Measurements from ENCODE around the gene DNMT3B. TPM values are rescaled to one million over a fixed set of nuclear protein-coding genes. Genes with fewer than 3 reads are reported as not detected.
"Not testable (repeated sequence)": the region's sequence is repeated elsewhere in the genome, so short reads cannot be mapped to it uniquely, and the experiment has no call there.

The DNMT3B gene
- total RNA-seq, 1 experiment from 2014 or later = 0.63 TPM

DNA sequence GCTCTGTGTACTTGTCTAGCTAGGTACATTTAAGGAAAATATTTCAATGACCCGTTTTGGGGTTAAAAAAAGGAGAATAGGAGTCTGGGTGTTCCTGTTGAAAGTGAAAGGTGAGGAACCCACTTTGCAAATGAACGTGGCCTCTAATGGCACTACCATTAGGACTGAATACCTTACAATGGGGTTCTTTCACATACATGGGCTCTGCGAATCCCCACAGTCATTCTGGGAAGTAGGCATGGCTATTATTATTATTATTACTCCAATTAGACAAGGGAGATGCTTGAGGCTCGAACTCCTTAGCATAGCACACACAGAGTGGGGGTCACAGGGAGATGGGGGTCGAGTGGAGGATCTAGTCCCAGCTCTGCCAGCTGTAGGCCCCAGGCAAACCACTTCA is 6.0 kb upstream of the DNMT3B start:
- no peak overlapping the region for H2AFZ ChIP-seq (ENCODE audit: low read length)
- no peak overlapping the region for H3K27ac ChIP-seq (ENCODE audit: low read length)
- H3K9ac ChIP-seq (ENCODE audit: low read length) = no peak overlapping the region
- no peaks in the 10 kb centered on the region for H3K4me1 ChIP-seq (ENCODE audit: low read length)
- H3K79me2 ChIP-seq (ENCODE audit: low read length) = no peaks in the 10 kb centered on the region
- no peaks in the 10 kb centered on the region for H3K27me3 ChIP-seq (ENCODE audit: low read length)
- H3K9me2 ChIP-seq (replicated peaks; ENCODE audit: insufficient read depth, low read length) = no peaks in the 10 kb centered on the region
- DNase-seq = no peak
- no peaks in the 10 kb centered on the region for H4K20me1 ChIP-seq (ENCODE audit: insufficient read depth, low read depth, low read length)
- no peaks in the 10 kb centered on the region for H3K9me3 ChIP-seq (ENCODE audit: low read length)
- no peak overlapping the region for H3K4me2 ChIP-seq (ENCODE audit: low read depth, low read length, poor library complexity, severe bottlenecking)
- no peak overlapping the region for H3K4me3 ChIP-seq (ENCODE audit: low read length)
- H3K36me3 ChIP-seq (ENCODE audit: insufficient read depth, low read length) = no peaks in the 10 kb centered on the region

DNA sequence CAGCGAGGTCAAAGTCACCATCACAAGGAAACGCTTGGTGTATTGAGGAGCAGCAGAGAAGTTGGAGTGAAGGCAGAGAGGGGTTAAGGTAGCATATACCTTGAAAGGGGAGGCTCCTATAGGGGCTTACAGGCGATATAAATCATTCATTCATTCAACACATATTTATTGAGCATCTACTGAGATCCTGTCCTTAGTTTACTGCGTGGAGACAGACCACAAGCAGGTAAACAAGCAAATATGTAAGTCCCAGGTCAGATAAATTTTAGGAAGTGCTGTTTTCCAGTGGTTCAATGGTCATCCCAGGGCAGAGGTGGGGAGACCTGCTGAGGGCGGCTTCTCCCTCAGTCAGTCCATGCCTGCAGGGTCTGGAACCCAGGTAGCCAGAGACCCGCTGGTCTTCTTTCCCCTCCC is 761 bp upstream of the DNMT3B start:
- Histone ChIP-seq H3K27me3 (ENCODE audit: low read length) (0 out of 2 replicates have a peak, but pooled peaks cover 2% of the 10 kb centered on the region), H3K27ac (ENCODE audit: low read length) (no peak overlapping the region), H2AFZ (ENCODE audit: low read length) (peak overlapping the region; percentile 91; the same call in 1 of the 2 replicates), H3K4me2 (ENCODE audit: low read depth, low read length, poor library complexity, severe bottlenecking) (peak overlapping the region; percentile 66), H3K9ac (ENCODE audit: low read length) (peak overlapping the region; percentile 61; the same call in 1 of the 2 replicates), H3K79me2 (ENCODE audit: low read length) (no peaks in the 10 kb centered on the region), H3K9me3 (ENCODE audit: low read length) (no peaks in the 10 kb centered on the region), H3K4me3 (ENCODE audit: low read length) (peak overlapping the region; percentile 68), H3K4me1 (ENCODE audit: low read length) (peaks cover 13% of the 10 kb centered on the region), H4K20me1 (ENCODE audit: insufficient read depth, low read depth, low read length) (no peaks in the 10 kb centered on the region), H3K36me3 (ENCODE audit: insufficient read depth, low read length) (no peaks in the 10 kb centered on the region), H3K9me2 (replicated peaks; ENCODE audit: insufficient read depth, low read length) (no peaks in the 10 kb centered on the region)
- DNase-seq = no peak

DNA sequence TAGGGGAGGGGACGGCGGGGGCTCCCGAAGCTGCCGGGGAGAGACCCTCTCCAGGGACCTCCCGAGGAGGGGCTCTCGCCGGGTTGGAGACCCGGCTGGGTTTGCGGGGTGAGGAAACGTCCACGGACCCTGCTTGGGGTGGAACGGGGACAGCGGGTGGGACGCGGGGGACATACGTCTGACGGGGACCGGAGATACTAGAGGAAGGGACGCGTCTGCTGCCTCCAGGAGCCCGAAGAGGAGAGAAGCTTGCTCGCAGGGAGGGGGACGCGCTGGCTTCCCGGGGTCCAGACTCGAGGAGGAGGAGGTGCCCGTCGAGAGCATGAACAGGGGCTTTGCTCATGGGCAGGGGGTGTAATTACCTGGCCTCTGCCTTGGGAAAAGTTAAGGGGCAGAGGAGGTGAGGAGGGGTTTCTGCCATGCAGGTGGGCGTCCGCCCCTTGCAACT is 593 bp downstream of the DNMT3B start:
- no peaks in the 10 kb centered on the region for H4K20me1 ChIP-seq (ENCODE audit: insufficient read depth, low read depth, low read length)
- no peak for DNase-seq
- peaks cover 13% of the 10 kb centered on the region for H3K4me1 ChIP-seq (ENCODE audit: low read length)
- no peaks in the 10 kb centered on the region for H3K79me2 ChIP-seq (ENCODE audit: low read length)
- peak overlapping the region; percentile 68 for H3K4me3 ChIP-seq (ENCODE audit: low read length)
- H2AFZ ChIP-seq (ENCODE audit: low read length) = no peak overlapping the region; the same call in 1 of the 2 replicates
- peak overlapping the region; percentile 61 for H3K9ac ChIP-seq (ENCODE audit: low read length)
- peak overlapping the region; percentile 66 for H3K4me2 ChIP-seq (ENCODE audit: low read depth, low read length, poor library complexity, severe bottlenecking)
- no peak overlapping the region for H3K27ac ChIP-seq (ENCODE audit: low read length)
- H3K36me3 ChIP-seq (ENCODE audit: insufficient read depth, low read length) = no peaks in the 10 kb centered on the region
- H3K9me3 ChIP-seq (ENCODE audit: low read length) = no peaks in the 10 kb centered on the region
- 0 out of 2 replicates have a peak, but pooled peaks cover 2% of the 10 kb centered on the region for H3K27me3 ChIP-seq (ENCODE audit: low read length)
- no peaks in the 10 kb centered on the region for H3K9me2 ChIP-seq (replicated peaks; ENCODE audit: insufficient read depth, low read length)

GRCh38 chr20:32763202-32764004 is 1.2 kb downstream of the DNMT3B start:
- H3K4me3 ChIP-seq (ENCODE audit: low read length) = peak overlapping the region; percentile 68; the same call in 1 of the 2 replicates
- no peak overlapping the region for H2AFZ ChIP-seq (ENCODE audit: low read length)
- H3K4me1 ChIP-seq (ENCODE audit: low read length) = peaks cover 13% of the 10 kb centered on the region
- peak overlapping the region; percentile 66 for H3K4me2 ChIP-seq (ENCODE audit: low read depth, low read length, poor library complexity, severe bottlenecking)
- H3K79me2 ChIP-seq (ENCODE audit: low read length) = no peaks in the 10 kb centered on the region
- no peaks in the 10 kb centered on the region for H3K9me2 ChIP-seq (replicated peaks; ENCODE audit: insufficient read depth, low read length)
- no peak overlapping the region for H3K27ac ChIP-seq (ENCODE audit: low read length)
- no peaks in the 10 kb centered on the region for H4K20me1 ChIP-seq (ENCODE audit: insufficient read depth, low read depth, low read length)
- no peaks in the 10 kb centered on the region for H3K36me3 ChIP-seq (ENCODE audit: insufficient read depth, low read length)
- H3K9me3 ChIP-seq (ENCODE audit: low read length) = no peaks in the 10 kb centered on the region
- DNase-seq = no peak
- 0 out of 2 replicates have a peak, but pooled peaks cover 2% of the 10 kb centered on the region for H3K27me3 ChIP-seq (ENCODE audit: low read length)
- H3K9ac ChIP-seq (ENCODE audit: low read length) = no peak overlapping the region

GRCh38 chr20:32764005-32764960 is 2.1 kb downstream of the DNMT3B start:
- Histone ChIP-seq H3K4me2 (ENCODE audit: low read depth, low read length, poor library complexity, severe bottlenecking) (no peak overlapping the region), H3K79me2 (ENCODE audit: low read length) (no peaks in the 10 kb centered on the region)

GRCh38 chr20:32765230-32765875 is 3.2 kb downstream of the DNMT3B start:
- H3K4me2 ChIP-seq (ENCODE audit: low read depth, low read length, poor library complexity, severe bottlenecking); H2AFZ ChIP-seq (ENCODE audit: low read length): not testable (repeated sequence)

More at GRCh38 chr20:32764005-32764960, 2.1 kb downstream of the DNMT3B start:
- Histone ChIP-seq H3K9me3 (ENCODE audit: low read length) (no peaks in the 10 kb centered on the region), H3K4me1 (ENCODE audit: low read length) (peaks cover 13% of the 10 kb centered on the region), H4K20me1 (ENCODE audit: insufficient read depth, low read depth, low read length) (no peaks in the 10 kb centered on the region), H3K9ac (ENCODE audit: low read length) (no peak overlapping the region), H3K36me3 (ENCODE audit: insufficient read depth, low read length) (no peaks in the 10 kb centered on the region), H3K4me3 (ENCODE audit: low read length) (no peak overlapping the region), H3K27me3 (ENCODE audit: low read length) (0 out of 2 replicates have a peak, but pooled peaks cover 2% of the 10 kb centered on the region), H3K9me2 (replicated peaks; ENCODE audit: insufficient read depth, low read length) (no peaks in the 10 kb centered on the region), H3K27ac (ENCODE audit: low read length) (no peak overlapping the region), H2AFZ (ENCODE audit: low read length) (no peak overlapping the region)
- DNase-seq = no peak

GRCh38 chr20:32767418-32768198 is 5.4 kb downstream of the DNMT3B start:
- Histone ChIP-seq H3K4me2 (ENCODE audit: low read depth, low read length, poor library complexity, severe bottlenecking) (no peak overlapping the region), H3K9me2 (replicated peaks; ENCODE audit: insufficient read depth, low read length) (no peaks in the 10 kb centered on the region), H3K27ac (ENCODE audit: low read length) (no peak overlapping the region), H3K4me1 (ENCODE audit: low read length) (peaks cover 5% of the 10 kb centered on the region), H3K27me3 (ENCODE audit: low read length) (no peaks in the 10 kb centered on the region), H2AFZ (ENCODE audit: low read length) (no peak overlapping the region), H3K36me3 (ENCODE audit: insufficient read depth, low read length) (no peaks in the 10 kb centered on the region), H3K9me3 (ENCODE audit: low read length) (no peaks in the 10 kb centered on the region), H3K4me3 (ENCODE audit: low read length) (no peak overlapping the region), H4K20me1 (ENCODE audit: insufficient read depth, low read depth, low read length) (no peaks in the 10 kb centered on the region), H3K79me2 (ENCODE audit: low read length) (no peaks in the 10 kb centered on the region), H3K9ac (ENCODE audit: low read length) (no peak overlapping the region)
- no peak for DNase-seq

More at GRCh38 chr20:32765230-32765875, 3.2 kb downstream of the DNMT3B start:
- H3K4me3 ChIP-seq (ENCODE audit: low read length); H4K20me1 ChIP-seq (ENCODE audit: insufficient read depth, low read depth, low read length); H3K27me3 ChIP-seq (ENCODE audit: low read length); H3K27ac ChIP-seq (ENCODE audit: low read length); H3K9me2 ChIP-seq (replicated peaks; ENCODE audit: insufficient read depth, low read length); H3K36me3 ChIP-seq (ENCODE audit: insufficient read depth, low read length); H3K79me2 ChIP-seq (ENCODE audit: low read length); H3K9me3 ChIP-seq (ENCODE audit: low read length); H3K9ac ChIP-seq (ENCODE audit: low read length); DNase-seq: not testable (repeated sequence)
- peaks cover 13% of the 10 kb centered on the region for H3K4me1 ChIP-seq (ENCODE audit: low read length)

Measured in Karpas-422 (cell line).